Skeletal muscle tissue (tissue), 4 donors: ENCODE data around the gene ANXA8. TPM values are rescaled to one million over a fixed set of nuclear protein-coding genes. Genes with fewer than 3 reads are reported as not detected.
A peak's percentile ranks its signal among the peaks of the same experiment; 100 is the strongest.
"Not testable (repeated sequence)": the region's sequence is repeated elsewhere in the genome, so short reads cannot be mapped to it uniquely, and the experiment has no call there.

Source experiments
- H3K27ac ChIP-seq: one replicate; pipeline ENCODE4 v1.7.0; 2013; ENCODE audit warnings: mild to moderate bottlenecking, low read depth, low read length, inconsistent platforms
- H3K27me3 ChIP-seq, 3 donors: one replicate each; pipeline ENCODE4 v1.7.0; 2013; ENCODE audit warnings: low read length in 3 of 3; ENCODE audit not compliant: control insufficient read depth in 3 of 3, insufficient read depth in 3 of 3
- H3K36me3 ChIP-seq, 3 donors: one replicate each; pipeline ENCODE4 v1.7.0; 2013; ENCODE audit warnings: low read length in 3 of 3; ENCODE audit not compliant: control insufficient read depth in 3 of 3, insufficient read depth in 3 of 3
- H3K4me1 ChIP-seq, 3 donors: one replicate each; pipeline ENCODE4 v1.7.0; 2013; ENCODE audit warnings: low read length in 3 of 3, mild to moderate bottlenecking in 3 of 3; ENCODE audit not compliant: control insufficient read depth in 3 of 3, insufficient read depth in 3 of 3
- H3K4me3 ChIP-seq, 3 donors: one replicate each; pipeline ENCODE4 v1.7.0; 2013; ENCODE audit warnings: low read length in 3 of 3
- H3K9ac ChIP-seq, 3 donors: one replicate each; pipeline ENCODE4 v1.7.0; 2013; ENCODE audit warnings: low read length in 3 of 3, mild to moderate bottlenecking in 3 of 3, moderate library complexity in 2 of 3, low read depth in 1 of 3
- H3K9me3 ChIP-seq, 3 donors: one replicate each; pipeline ENCODE4 v1.7.0; 2013; ENCODE audit warnings: low read length in 3 of 3; ENCODE audit not compliant: control insufficient read depth in 3 of 3
- total RNA-seq: library from RNA; depleted of rRNA; stranded (reverse); fragments of >200 nt; gene quantifications from one replicate; pipeline ENCODE4 v1.2.3, GENCODE V29; 2014
- donor health status: Osteomylitis.

ANXA8 gene
- total RNA-seq, 1 donor from 2014 or later, result not detected

GRCh38 chr10:47465216-47465917 lies 18.5 kb downstream of the ANXA8 start:
- not testable (repeated sequence) for H3K36me3 ChIP-seq, H3K4me3 ChIP-seq, H3K27ac ChIP-seq, H3K9me3 ChIP-seq, H3K9ac ChIP-seq, H3K27me3 ChIP-seq, H3K4me1 ChIP-seq

GRCh38 chr10:47462577-47463358 lies 21.1 kb downstream of the ANXA8 start:
- not testable (repeated sequence) for H3K27me3 ChIP-seq, H3K9me3 ChIP-seq, H3K4me1 ChIP-seq, H3K27ac ChIP-seq, H3K36me3 ChIP-seq, H3K9ac ChIP-seq, H3K4me3 ChIP-seq

DNA sequence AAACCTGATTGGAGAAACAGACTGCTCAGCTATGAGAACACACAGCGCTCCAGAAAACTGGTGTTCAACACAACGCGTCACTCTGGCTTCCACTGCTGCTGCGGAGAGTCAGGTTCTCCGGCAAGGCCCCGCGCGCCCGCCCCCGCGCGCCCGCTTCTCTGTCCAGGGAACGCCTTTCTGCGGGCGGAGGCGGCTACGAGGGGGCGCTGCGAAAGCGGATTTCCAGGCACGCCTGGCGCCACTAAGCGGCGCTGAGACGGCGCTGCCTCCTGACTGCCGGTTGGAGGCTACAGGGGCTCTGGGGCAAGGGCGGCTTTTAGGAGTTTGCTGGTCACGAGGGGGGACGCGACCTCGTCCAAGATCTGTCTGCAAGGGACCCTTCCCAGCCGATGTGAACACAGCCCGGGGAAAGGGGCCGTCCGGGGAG lies 22.6 kb downstream of the ANXA8 start:
- not testable (repeated sequence) for H3K9me3 ChIP-seq, H3K36me3 ChIP-seq, H3K27me3 ChIP-seq, H3K27ac ChIP-seq, H3K4me1 ChIP-seq, H3K4me3 ChIP-seq
- H3K9ac ChIP-seq, result peak overlapping the region in 1 of 3 donors; percentile 54

GRCh38 chr10:47458466-47459154 lies 25.3 kb downstream of the ANXA8 start:
- no peak overlapping the region for H3K4me3 ChIP-seq
- H3K27ac ChIP-seq, result no peak overlapping the region
- H3K27me3 ChIP-seq, result peaks cover 0 to 3% (median 0%) of the 10 kb centered on the region in 3 donors
- H3K4me1 ChIP-seq, result no peaks in the 10 kb centered on the region
- H3K9me3 ChIP-seq, result no peaks in the 10 kb centered on the region
- H3K36me3 ChIP-seq, result no peaks in the 10 kb centered on the region
- no peak overlapping the region for H3K9ac ChIP-seq

DNA sequence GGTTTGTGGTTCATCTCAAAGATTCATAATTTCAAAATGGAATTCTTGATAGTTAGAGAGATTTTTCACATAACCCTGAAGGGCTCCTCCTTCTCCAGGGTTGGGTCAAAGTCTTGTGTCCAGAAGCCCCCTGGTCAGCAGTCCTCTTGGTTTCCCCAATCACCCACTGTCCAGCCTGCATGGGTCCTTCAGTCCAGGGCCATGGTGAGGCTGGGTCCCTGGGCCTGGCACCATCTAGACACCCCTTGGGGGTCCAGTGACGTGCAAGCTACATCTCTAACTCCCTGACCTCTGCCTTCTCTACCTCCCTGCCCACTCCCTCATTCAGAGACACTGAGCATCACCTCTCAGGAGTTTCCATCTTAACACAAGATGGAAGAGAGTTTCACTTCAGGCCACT lies 26.1 kb downstream of the ANXA8 start:
- H3K9ac ChIP-seq, result no peak overlapping the region
- H3K27me3 ChIP-seq, result peaks cover 0 to 6% (median 2%) of the 10 kb centered on the region in 3 donors
- no peak overlapping the region for H3K27ac ChIP-seq
- no peaks in the 10 kb centered on the region for H3K9me3 ChIP-seq
- no peak overlapping the region for H3K4me3 ChIP-seq
- H3K4me1 ChIP-seq, result no peaks in the 10 kb centered on the region
- H3K36me3 ChIP-seq, result no peaks in the 10 kb centered on the region

DNA sequence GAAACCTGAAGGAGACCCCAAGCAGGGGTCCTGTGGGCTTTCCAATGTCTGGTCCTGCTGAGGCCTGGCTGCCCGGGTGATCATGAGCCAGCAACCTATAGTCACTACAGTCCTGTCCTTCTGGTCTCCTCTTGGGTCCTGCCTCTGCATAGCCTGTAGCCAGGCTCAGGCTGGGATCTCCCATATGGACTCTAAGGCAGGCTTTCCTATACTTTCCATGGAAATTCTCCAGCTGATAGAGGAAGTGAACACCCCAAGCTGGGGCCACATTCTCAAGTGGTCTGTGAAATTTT lies 26.4 kb downstream of the ANXA8 start:
- Histone ChIP-seq H3K27ac (no peak overlapping the region), H3K9ac (no peak overlapping the region), H3K4me1 (no peaks in the 10 kb centered on the region), H3K27me3 (peaks cover 0 to 6% (median 3%) of the 10 kb centered on the region in 3 donors), H3K4me3 (no peak overlapping the region), H3K9me3 (no peaks in the 10 kb centered on the region), H3K36me3 (no peaks in the 10 kb centered on the region)

DNA sequence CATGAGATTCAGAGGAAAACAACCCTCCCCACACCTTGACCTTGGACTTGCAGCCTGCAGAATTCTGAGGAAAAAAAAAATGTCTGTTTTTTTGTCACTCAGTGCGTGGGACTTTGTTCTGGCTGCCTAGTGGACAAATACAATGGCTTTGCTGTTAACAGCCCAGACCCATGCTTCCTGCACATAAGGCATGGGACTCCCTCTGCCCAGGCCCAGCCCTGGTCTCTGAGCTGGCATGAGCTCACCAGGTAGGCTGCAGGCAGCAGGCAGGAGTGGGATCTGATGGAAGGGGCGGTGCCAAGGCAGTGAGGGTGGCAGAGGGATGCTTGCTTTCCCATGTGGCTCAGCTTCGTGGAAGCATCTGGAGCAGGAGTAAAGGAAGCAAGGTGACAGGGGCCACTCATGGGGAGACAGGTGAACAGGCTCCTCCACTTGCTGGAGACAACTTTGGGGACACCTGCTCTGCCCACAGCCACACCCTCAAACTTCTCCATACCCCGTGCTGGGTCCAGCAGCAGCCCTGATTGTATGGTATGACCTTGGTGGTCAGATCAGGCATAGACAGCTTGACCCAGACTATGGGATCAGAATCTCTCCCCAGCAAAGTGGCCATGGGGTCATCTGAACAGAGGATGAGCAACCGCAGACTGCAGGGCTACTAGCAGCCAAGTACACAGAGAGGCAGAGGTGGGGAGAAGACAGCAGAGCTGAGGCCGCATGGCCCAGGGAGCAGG lies 27.0 kb downstream of the ANXA8 start:
- no peak overlapping the region for H3K9ac ChIP-seq
- no peaks in the 10 kb centered on the region for H3K9me3 ChIP-seq
- no peaks in the 10 kb centered on the region for H3K36me3 ChIP-seq
- H3K27ac ChIP-seq, result no peak overlapping the region
- no peak overlapping the region for H3K4me3 ChIP-seq
- H3K4me1 ChIP-seq, result no peaks in the 10 kb centered on the region
- H3K27me3 ChIP-seq, result peaks cover 0 to 6% (median 3%) of the 10 kb centered on the region in 3 donors

- Histone ChIP-seq H3K27ac (no peak overlapping the region), H3K27me3 (peaks cover 0 to 6% (median 3%) of the 10 kb centered on the region in 3 donors), H3K9me3 (no peaks in the 10 kb centered on the region), H3K9ac (no peak overlapping the region), H3K4me1 (no peaks in the 10 kb centered on the region), H3K4me3 (no peak overlapping the region), H3K36me3 (no peaks in the 10 kb centered on the region)
Observed at GRCh38 chr10:47456079-47456785, 27.7 kb downstream of the ANXA8 start.

- not testable (repeated sequence) for H3K9me3 ChIP-seq, H3K36me3 ChIP-seq, H3K4me3 ChIP-seq, H3K27me3 ChIP-seq, H3K9ac ChIP-seq, H3K4me1 ChIP-seq, H3K27ac ChIP-seq
Observed at GRCh38 chr10:47455350-47456078, 28.4 kb downstream of the ANXA8 start.
